Heart right ventricle (tissue), 16 donors: ENCODE measurements around the gene UTP11. TPM values are rescaled to one million over a fixed set of nuclear protein-coding genes. Genes with fewer than 3 reads are reported as not detected.

Experiments
- ATAC-seq, 8 donors: fragments of 200-7000 bp; cut with Tn5 transposase; one replicate each; pipeline ENCODE4 v1.9.1; 2020; ENCODE audit warnings: mild to moderate bottlenecking in 8 of 8, moderate library complexity in 8 of 8, moderate number of reproducible peaks in 1 of 8
- DNase-seq, 2 donors: peaks; one replicate each; pipeline ENCODE4 v3.0.0-alpha.2; 2020
- H3K27ac ChIP-seq, 10 donors: fragments of 200-600 bp; sonication (generic) in 2 of 10; one replicate each; pipeline versions ENCODE4 v1.5.0 to v1.8.0; 2020 to 2022; ENCODE audit warnings: mild to moderate bottlenecking in 3 of 10
- H3K27me3 ChIP-seq, 7 donors: fragments of 200-600 bp; one replicate each; pipeline ENCODE4 v1.8.0; 2021 to 2022; ENCODE audit warnings: mild to moderate bottlenecking in 2 of 7
- H3K36me3 ChIP-seq, 9 donors: fragments of 200-600 bp; sonication (generic) in 1 of 9; one replicate each; pipeline versions ENCODE4 v1.5.0 to v1.8.0; 2020 to 2022; ENCODE audit warnings: mild to moderate bottlenecking in 2 of 9
- H3K4me1 ChIP-seq, 9 donors: fragments of 200-600 bp; sonication (generic) in 1 of 9; one replicate each; pipeline versions ENCODE4 v1.5.0 to v1.8.0; 2020 to 2022; ENCODE audit warnings: mild to moderate bottlenecking in 4 of 9
- H3K4me3 ChIP-seq, 10 donors: fragments of 200-600 bp; sonication (generic) in 2 of 10; one replicate each; pipeline versions ENCODE4 v1.5.0 to v1.8.0; 2020 to 2022; ENCODE audit warnings: mild to moderate bottlenecking in 7 of 10, moderate library complexity in 2 of 10
- H3K9me3 ChIP-seq, 11 donors: fragments of 200-600 bp in 10 of 11; sonication (generic) in 2 of 11; one replicate each; pipeline versions ENCODE4 v1.5.0 to v1.8.0; 2013 to 2022; ENCODE audit warnings: mild to moderate bottlenecking in 2 of 11, control low read depth in 1 of 11, moderate library complexity in 1 of 11
- CTCF ChIP-seq, 9 donors: fragments of 200-600 bp; sonication (generic) in 2 of 9; IDR thresholded peaks; one replicate each; pipeline versions ENCODE4 v1.5.0 to v1.8.0; 2021 to 2022; ENCODE audit warnings: antibody characterized with exemption in 9 of 9, mild to moderate bottlenecking in 5 of 9, moderate library complexity in 1 of 9
- WGBS, 2 donors: extraction: QIAGEN DNeasy Blood & Tissue Kit; methylation state at CpG; one replicate each; pipeline ENCODE4 v1.1.7; 2013; ENCODE audit warnings: inconsistent platforms in 1 of 2; 5-methylcytosine and 5-hydroxymethylcytosine counted together
- intact Hi-C, 10 donors: fragments of 100-400 bp; cut with DNase I; formaldehyde crosslinking; loops; one replicate each; pipeline versions ENCODE4 v1.11.1 to v1.14.2; 2022
- polyA plus RNA-seq, 2 donors: library from polyadenylated mRNA; stranded (reverse); fragments of 200-250 nt; gene quantifications; one replicate each; pipeline ENCODE4 v1.2.3, GENCODE V29; 2013
- total RNA-seq, 10 donors: library from RNA; stranded (reverse); fragmentation: NEBNext Ultra II Directional in 3 of 10; extraction: Animal tissue kit (Norgen Biotek cat#: 25700) in 3 of 10; gene quantifications; one replicate each; pipeline versions ENCODE4 v1.2.1 to v1.2.4, GENCODE V29; 2021 to 2023
- donor health status: Arrhythmogenic right ventricular cardiomyopathy.
- donor health status: ischemic (EF 13 %, LVEDD 7.1; RV severe dilation, severe dysfunction).
- donor health status: healthy with polysubstance abuse.
- donor health status: DM: no; HTN: yes; CAD: no.
- donor health status: DM: no; HTN: no; CAD: no.
- donor health status: ischemic (EF 25% LVEDD 6.9; RV normal size, moderate dysfunction).
- donor health status: ischemic (EF 25% LVEDD 5.7; RV mildly dilated, moderate dysfunction).
- donor health status: healthy.
- donor health status: DM: yes; HTN: yes; CAD: no.
- donor health status: Ischemic cardiomyopathy.
- donor health status: ischemic (EF 35%, LVEDD 5.7; RV mildly dilated, moderate dysfunction).
- donor health status: nonischemic (EF 11% LVEDD 7.7; RV severe dilation, severe dysfunction).
- donor health status: DM: yes; HTN: yes; CAD: no.
- donor health status: PGD.
- donor health status: ischemic (EF 29% LVEDD 5.4; RV normal size, mild dysfunction).
- donor health status: nonischemic (EF 23%, LVEDD 6.1; RV moderate dilation, normal function).

UTP11 gene
- total and polyA plus RNA-seq, 12 donors = 22.9 to 59.8 (median 35.8) TPM

- Histone ChIP-seq H3K4me3 (no peak overlapping the region), H3K36me3 (no peaks in the 10 kb centered on the region), H3K4me1 (peaks cover 0 to 7% (median 0%) of the 10 kb centered on the region in 9 donors), H3K27me3 (peaks cover 0 to 28% (median 9%) of the 10 kb centered on the region in 7 donors), H3K27ac (no peak overlapping the region), H3K9me3 (no peaks in the 10 kb centered on the region)
- TF ChIP-seq CTCF (IDR thresholded peaks at IDR 0.05) = no peak
- ATAC-seq = no peak
- intact Hi-C loops = no loop called here
- DNase-seq = no peak
- 64 to 79% methylated on average over 5 of the region's 5 CpGs for WGBS, 2 donors
These were observed 51.1 kb downstream of the UTP11 start for GRCh38 chr1:38063616-38064015.

GRCh38 chr1:38064197-38064903, 51.8 kb downstream of the UTP11 start:
- DNase-seq (no peak), ATAC-seq (no peak)
- no peaks in the 10 kb centered on the region for H3K36me3 ChIP-seq

GRCh38 chr1:38068220-38068979, 55.9 kb downstream of the UTP11 start:
- DNase-seq (no peak), ATAC-seq (peak in 4 of 8 donors; percentile 12 to 47 (median 30))
- H3K27me3 ChIP-seq = peaks cover 0 to 69% (median 39%) of the 10 kb centered on the region in 7 donors
- TF ChIP-seq CTCF (IDR thresholded peaks at IDR 0.05) = no peak
- H3K9me3 ChIP-seq = no peaks in the 10 kb centered on the region
- intact Hi-C loops = no loop called here
- 35 to 47% methylated on average over 14 of the region's 14 CpGs for WGBS, 2 donors
- H3K4me3 ChIP-seq = no peak overlapping the region
- H3K27ac ChIP-seq = no peak overlapping the region
- no peaks in the 10 kb centered on the region for H3K36me3 ChIP-seq
- H3K4me1 ChIP-seq = peaks cover 0 to 7% (median 0%) of the 10 kb centered on the region in 9 donors

More at GRCh38 chr1:38064197-38064903, 51.8 kb downstream of the UTP11 start:
- H3K27me3 ChIP-seq = peaks cover 0 to 35% (median 15%) of the 10 kb centered on the region in 7 donors
- intact Hi-C loops = no loop called here
- WGBS, 2 donors = 33 to 56% methylated on average over 11 of the region's 11 CpGs
- no peak for TF ChIP-seq CTCF (IDR thresholded peaks at IDR 0.05)
- peaks cover 0 to 7% (median 0%) of the 10 kb centered on the region in 9 donors for H3K4me1 ChIP-seq
- no peak overlapping the region for H3K4me3 ChIP-seq
- no peak overlapping the region for H3K27ac ChIP-seq
- H3K9me3 ChIP-seq = no peaks in the 10 kb centered on the region

GRCh38 chr1:38068980-38069340, 56.4 kb downstream of the UTP11 start:
- no peak for ATAC-seq
- H3K9me3 ChIP-seq = no peaks in the 10 kb centered on the region
- H3K36me3 ChIP-seq = no peaks in the 10 kb centered on the region
- H3K4me1 ChIP-seq = peaks cover 0 to 7% (median 0%) of the 10 kb centered on the region in 9 donors
- TF ChIP-seq CTCF (IDR thresholded peaks at IDR 0.05) = no peak
- no peak overlapping the region for H3K27ac ChIP-seq
- intact Hi-C loops = no loop called here
- H3K27me3 ChIP-seq = peaks cover 0 to 74% (median 40%) of the 10 kb centered on the region in 7 donors
- no peak for DNase-seq
- no peak overlapping the region for H3K4me3 ChIP-seq
- WGBS, 2 donors = 77 to 81% methylated on average over 3 of the region's 3 CpGs
